ENCODE data around the gene CHKA.

The CHKA gene

GRCh38 chr11:68121067-68121899, at the start of gene CHKA:
Gene CHKA (minus strand): TSS chr11:68121388. CDS start chr11:68121177, 211 bp downstream.
- DNase-seq (ENCODE audit: low read depth in 2 of 2), result peak; percentile 72 to 75

- no peak for DNase-seq (ENCODE audit: low read depth in 2 of 2)
Observed at GRCh38 chr11:68169442-68169841, 48.3 kb upstream of the CHKA start.

- no peak for DNase-seq (ENCODE audit: low read depth in 2 of 2)
Observed at GRCh38 chr11:68168694-68169093, 47.5 kb upstream of the CHKA start.

GRCh38 chr11:68167474-68167873, 46.3 kb upstream of the CHKA start:
- DNase-seq (ENCODE audit: low read depth in 2 of 2), result no peak

- no peak for DNase-seq (ENCODE audit: low read depth in 2 of 2)
Observed at GRCh38 chr11:68166969-68167368, 45.8 kb upstream of the CHKA start.

- no peak for DNase-seq (ENCODE audit: low read depth in 2 of 2)
Observed at GRCh38 chr11:68165601-68166000, 44.4 kb upstream of the CHKA start.

- no peak for DNase-seq (ENCODE audit: low read depth in 2 of 2)
Observed at GRCh38 chr11:68164437-68164836, 43.2 kb upstream of the CHKA start.

- no peak for DNase-seq (ENCODE audit: low read depth in 2 of 2)
Observed at GRCh38 chr11:68163691-68164090, 42.5 kb upstream of the CHKA start.

GRCh38 chr11:68160100-68160695, 39.0 kb upstream of the CHKA start:
- DNase-seq (ENCODE audit: low read depth in 2 of 2), result no peak

- no peak for DNase-seq (ENCODE audit: low read depth in 2 of 2)
Observed at GRCh38 chr11:68159665-68160064, 38.5 kb upstream of the CHKA start.

GRCh38 chr11:68159161-68159560, 38.0 kb upstream of the CHKA start:
- DNase-seq (ENCODE audit: low read depth in 2 of 2), result no peak

GRCh38 chr11:68158580-68158979, 37.4 kb upstream of the CHKA start:
- DNase-seq (ENCODE audit: low read depth in 2 of 2), result no peak

GRCh38 chr11:68153742-68154141, 32.6 kb upstream of the CHKA start:
- no peak for DNase-seq (ENCODE audit: low read depth in 2 of 2)

- DNase-seq (ENCODE audit: low read depth in 2 of 2), result no peak
Observed at GRCh38 chr11:68150037-68150436, 28.8 kb upstream of the CHKA start.

- DNase-seq (ENCODE audit: low read depth in 2 of 2), result no peak
Observed at GRCh38 chr11:68149417-68149816, 28.2 kb upstream of the CHKA start.

GRCh38 chr11:68148879-68149278, 27.7 kb upstream of the CHKA start:
- DNase-seq (ENCODE audit: low read depth in 2 of 2), result no peak

- DNase-seq (ENCODE audit: low read depth in 2 of 2), result no peak
Observed at GRCh38 chr11:68148071-68148805, 27.1 kb upstream of the CHKA start.

- no peak for DNase-seq (ENCODE audit: low read depth in 2 of 2)
Observed at GRCh38 chr11:68146704-68147474, 25.7 kb upstream of the CHKA start.

GRCh38 chr11:68146010-68146540, 24.9 kb upstream of the CHKA start:
- no peak for DNase-seq (ENCODE audit: low read depth in 2 of 2)

- no peak for DNase-seq (ENCODE audit: low read depth in 2 of 2)
Observed at GRCh38 chr11:68145120-68145866, 24.1 kb upstream of the CHKA start.

- no peak for DNase-seq (ENCODE audit: low read depth in 2 of 2)
Observed at GRCh38 chr11:68143310-68143689, 22.1 kb upstream of the CHKA start.

Measured in stimulated activated CD8-positive, alpha-beta memory T cell treated with anti-CD3 and anti-CD28 coated beads, Interleukin-2, amount 100 ng/mL, for 1 hour (primary cell).